DMS79 (cell line): Measurements from ENCODE around the gene FTL.
A peak's percentile ranks its signal among the peaks of the same experiment; 100 is the strongest.
"Not testable (repeated sequence)": the region's sequence is repeated elsewhere in the genome, so short reads cannot be mapped to it uniquely, and the experiment has no call there.

ENCODE experiments used
- DNase-seq: peaks from one replicate; lab custom pipeline; 2025; lab: John Stamatoyannopoulos, UW

FTL gene

DNA sequence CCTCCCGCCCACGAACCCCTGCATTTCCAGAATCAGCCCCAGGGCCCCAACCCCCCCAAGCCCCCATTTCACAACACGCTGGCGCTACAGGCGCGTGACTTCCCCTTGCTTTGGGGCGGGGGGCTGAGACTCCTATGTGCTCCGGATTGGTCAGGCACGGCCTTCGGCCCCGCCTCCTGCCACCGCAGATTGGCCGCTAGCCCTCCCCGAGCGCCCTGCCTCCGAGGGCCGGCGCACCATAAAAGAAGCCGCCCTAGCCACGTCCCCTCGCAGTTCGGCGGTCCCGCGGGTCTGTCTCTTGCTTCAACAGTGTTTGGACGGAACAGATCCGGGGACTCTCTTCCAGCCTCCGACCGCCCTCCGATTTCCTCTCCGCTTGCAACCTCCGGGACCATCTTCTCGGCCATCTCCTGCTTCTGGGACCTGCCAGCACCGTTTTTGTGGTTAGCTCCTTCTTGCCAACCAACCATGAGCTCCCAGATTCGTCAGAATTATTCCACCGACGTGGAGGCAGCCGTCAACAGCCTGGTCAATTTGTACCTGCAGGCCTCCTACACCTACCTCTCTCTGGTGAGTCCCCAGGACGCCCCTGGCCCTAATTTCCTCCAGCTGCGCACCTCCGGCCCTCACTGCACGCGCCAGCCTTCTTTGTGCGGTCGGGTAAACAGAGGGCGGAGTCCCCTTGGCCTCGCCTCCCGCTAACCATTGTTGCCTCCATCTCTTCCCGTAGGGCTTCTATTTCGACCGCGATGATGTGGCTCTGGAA lies at the start of gene FTL:
Gene FTL (plus strand): TSS at position 270 of the 766 bp plus-strand sequence. CDS start 199 bp downstream, at position 469.
- peak; percentile 87 for DNase-seq

DNA sequence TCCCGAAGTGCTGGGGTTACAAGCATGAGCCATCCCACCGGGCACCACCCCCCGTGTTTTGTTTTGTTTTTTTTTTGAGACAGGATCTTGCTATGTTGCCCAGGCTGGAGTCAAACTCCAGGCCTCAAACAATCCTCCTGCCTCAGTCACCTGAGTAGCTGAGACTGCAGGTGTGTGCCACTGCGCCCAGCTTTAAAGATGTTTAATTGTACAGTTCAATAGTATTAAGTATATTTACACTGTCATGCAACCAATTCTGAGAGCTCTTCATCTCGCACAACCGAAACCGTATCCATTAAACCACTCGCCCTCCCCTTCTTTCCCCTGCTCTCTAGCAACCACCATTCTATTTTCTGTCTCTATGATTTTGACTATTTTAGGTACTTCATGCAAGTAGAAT lies 49.4 kb upstream of the FTL start:
- DNase-seq, result peak; percentile 95

DNA sequence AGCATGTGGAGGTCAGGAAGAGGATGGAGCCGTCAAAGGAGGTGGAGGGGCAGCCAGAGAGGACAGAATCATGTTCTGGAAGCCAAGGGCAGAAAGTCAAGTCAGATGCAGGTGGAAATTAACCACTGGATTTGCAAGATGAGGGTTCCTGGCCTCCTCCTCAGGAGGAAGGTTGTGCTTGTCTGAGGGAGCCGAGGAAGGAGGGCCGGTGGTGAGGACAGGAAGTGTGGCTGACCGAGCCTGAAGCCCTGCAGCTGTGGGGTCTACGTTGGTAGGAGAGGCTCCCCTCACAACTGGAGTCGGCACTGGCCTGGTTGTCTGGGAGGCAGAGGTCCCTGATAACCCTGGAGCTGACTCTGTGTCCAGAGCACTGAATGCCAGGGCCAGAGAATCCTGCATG lies 47.0 kb upstream of the FTL start:
- no peak for DNase-seq

DNA sequence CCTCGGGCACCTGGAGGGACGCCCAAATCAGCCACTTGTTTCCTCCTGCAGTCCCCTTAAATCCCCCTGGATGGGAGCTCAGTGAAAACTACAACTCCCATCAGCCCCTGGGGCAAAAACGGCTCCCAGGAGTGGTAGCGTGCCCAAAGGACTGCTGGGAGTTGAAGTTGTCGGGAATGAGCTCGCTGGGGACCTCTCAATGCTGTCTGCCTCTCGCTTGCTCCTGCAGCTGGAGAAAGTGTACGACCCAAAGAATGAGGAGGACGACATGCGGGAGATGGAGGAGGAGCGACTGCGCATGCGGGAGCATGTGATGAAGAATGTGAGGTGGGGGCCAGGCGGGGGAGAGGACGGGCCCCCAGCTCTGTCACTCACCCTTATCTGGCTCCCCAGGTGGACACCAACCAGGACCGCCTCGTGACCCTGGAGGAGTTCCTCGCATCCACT lies 46.3 kb upstream of the FTL start:
- DNase-seq, result no peak

DNA sequence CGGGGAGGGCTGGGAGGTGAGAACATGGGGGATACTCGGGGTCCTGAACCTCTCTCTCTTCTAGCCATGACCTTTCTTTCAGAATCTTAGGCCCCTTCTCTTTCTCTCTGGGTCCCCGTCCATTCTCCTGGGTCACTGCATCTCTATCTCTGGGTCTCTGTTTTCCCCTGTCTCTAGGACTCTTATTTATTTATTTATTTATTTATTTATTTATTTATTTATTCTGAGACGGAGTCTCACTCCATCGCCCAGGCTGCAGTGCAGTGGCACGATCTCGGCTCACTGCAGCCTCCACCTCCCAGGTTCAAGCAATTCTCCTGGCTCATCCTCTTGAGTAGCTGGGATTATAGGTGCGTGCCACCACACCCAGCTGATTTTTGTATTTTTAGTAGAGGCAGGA lies 45.8 kb upstream of the FTL start:
- not testable (repeated sequence) for DNase-seq

DNA sequence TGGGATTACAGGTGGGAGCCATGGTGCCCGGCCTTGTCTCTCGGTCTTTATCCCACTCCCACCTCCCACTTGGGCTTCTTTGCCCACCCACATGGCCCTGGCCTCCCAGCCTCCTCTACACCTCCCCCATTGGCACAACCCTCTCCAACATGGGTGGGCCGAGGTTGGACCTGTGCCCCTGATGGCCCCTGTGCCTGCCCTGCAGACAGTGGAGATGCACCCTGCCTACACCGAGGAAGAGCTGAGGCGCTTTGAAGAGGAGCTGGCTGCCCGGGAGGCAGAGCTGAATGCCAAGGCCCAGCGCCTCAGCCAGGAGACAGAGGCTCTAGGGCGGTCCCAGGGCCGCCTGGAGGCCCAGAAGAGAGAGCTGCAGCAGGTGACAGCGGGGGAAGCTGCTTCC lies 44.2 kb upstream of the FTL start:
- DNase-seq, result no peak

DNA sequence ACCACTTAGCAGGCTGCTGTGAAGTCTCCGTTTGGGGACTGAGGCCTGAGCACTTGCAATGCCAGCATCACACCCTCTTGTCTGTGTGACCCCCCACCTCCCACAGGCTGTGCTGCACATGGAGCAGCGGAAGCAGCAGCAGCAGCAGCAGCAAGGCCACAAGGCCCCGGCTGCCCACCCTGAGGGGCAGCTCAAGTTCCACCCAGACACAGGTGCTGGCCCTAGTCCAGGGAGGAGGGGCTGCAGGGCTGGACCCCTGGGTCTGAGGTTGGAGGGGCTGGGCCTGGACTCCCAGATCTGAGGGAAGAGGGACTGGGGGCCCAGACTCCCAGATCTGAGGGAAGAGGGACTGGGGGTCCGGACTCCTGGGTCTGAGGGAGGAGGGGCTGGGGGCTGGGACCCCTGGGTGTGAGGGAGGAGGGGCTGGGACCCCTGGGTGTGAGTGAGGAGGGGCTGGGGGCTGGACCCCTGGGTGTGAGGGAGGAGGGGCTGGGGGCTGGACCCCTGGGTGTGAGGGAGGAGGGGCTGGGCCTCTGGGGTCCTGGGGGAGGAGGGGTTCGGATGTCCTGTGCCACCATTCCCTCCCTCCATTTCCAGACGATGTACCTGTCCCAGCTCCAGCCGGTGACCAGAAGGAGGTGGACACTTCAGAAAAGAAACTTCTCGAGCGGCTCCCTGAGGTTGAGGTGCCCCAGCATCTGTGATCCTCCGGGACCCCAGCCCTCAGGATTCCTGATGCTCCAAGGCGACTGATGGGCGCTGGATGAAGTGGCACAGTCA lies 43.2 kb upstream of the FTL start:
- no peak for DNase-seq

DNA sequence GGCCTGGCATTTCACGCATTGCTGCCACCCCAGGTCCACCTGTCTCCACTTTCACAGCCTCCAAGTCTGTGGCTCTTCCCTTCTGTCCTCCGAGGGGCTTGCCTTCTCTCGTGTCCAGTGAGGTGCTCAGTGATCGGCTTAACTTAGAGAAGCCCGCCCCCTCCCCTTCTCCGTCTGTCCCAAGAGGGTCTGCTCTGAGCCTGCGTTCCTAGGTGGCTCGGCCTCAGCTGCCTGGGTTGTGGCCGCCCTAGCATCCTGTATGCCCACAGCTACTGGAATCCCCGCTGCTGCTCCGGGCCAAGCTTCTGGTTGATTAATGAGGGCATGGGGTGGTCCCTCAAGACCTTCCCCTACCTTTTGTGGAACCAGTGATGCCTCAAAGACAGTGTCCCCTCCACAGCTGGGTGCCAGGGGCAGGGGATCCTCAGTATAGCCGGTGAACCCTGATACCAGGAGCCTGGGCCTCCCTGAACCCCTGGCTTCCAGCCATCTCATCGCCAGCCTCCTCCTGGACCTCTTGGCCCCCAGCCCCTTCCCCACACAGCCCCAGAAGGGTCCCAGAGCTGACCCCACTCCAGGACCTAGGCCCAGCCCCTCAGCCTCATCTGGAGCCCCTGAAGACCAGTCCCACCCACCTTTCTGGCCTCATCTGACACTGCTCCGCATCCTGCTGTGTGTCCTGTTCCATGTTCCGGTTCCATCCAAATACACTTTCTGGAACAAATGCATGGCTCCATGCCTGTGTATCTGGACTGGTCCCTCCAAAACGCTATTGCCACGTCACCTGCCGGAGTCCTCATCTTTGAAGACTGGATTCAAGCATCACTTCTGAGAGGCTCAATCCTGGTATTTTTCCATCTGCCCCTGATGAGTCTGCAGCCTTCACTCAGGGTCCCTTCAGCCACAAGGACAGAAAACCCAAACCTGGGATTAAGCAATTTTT lies 42.3 kb upstream of the FTL start:
- DNase-seq, result no peak

DNA sequence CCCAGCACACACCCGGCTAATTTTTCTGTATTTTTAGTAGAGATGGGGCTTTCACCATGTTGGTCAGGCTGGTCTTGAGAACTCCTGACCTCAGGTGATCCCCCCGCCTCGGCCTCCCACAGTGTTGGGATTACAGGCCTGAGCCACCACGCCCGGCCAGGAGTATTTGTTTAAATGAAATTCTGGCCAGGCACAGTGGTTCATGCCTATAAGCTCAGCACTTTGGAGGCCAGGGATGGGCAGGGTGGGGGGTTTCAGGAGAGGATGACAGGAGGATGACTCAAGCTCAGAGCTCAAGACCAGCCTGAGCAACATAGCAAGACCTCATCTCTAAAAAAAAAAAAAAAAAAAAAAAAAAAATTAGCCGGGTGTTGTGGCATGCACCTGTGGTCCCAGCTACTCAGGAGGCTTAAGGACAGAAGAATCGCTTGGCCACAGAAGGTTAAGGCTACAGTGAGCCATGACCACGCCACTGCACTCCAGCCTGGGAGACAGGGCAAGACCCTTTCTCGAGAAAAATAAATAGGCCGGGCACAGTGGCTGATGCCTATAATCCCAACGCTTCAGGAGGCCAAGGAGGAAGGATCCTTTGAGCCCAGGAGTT lies 39.8 kb upstream of the FTL start:
- DNase-seq, result no peak

DNA sequence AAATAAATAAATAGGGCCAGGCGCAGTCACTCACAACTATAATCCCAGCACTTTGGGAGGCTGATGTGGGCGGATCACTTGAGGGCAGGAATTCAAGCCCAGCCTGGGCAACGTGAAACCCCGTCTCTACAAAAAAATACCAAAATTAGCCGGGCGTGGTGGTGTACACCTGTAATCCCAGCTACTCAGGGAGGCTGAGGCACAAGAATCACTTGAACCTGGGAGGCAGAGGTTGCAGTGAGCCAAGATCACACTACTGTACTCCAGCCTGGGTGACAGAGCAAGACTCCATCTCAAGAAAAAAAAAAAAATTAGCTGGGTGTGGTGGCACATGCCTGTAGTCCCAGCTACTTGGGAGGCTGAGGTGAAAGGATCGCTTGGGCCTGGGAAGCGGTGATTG lies 39.2 kb upstream of the FTL start:
- not testable (repeated sequence) for DNase-seq

DNA sequence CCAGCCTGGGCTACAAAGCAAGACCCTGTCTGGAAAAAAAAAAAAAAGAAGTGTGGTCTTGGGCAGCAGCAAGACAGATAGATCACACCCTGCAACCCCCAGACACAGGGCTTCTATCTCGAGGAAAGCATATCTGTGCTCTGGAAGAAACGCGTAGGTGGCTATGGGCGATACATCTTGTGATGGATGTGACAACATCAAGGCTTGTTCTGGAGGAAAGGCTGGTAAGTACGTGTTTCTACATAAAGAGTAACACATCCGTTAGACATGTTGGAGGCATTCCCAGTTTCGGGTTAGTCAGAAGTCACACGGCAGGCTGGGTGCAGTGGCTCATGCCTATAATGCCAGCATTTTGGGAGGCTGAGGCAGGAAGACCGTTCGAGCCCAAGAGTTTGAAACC lies 38.2 kb upstream of the FTL start:
- DNase-seq, result no peak

DNA sequence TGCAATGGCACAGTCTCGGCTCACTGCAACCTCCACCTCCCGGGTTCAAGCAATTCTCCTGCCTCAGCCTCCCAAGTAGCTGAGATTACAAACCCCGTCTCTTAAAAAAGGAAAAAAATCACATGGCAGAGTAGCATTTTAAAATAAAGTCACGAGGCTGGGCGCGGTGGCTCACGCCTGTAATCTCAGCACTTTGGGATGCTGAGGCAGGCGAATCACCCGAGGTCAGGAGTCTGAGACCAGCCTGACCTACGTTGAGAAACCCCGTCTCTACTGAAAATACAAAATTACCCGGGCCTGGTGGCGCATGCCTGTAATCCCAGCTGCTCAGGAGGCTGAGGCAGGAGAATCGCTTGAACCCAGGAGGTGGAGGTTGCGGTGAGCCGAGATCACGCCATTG lies 37.4 kb upstream of the FTL start:
- not testable (repeated sequence) for DNase-seq

DNA sequence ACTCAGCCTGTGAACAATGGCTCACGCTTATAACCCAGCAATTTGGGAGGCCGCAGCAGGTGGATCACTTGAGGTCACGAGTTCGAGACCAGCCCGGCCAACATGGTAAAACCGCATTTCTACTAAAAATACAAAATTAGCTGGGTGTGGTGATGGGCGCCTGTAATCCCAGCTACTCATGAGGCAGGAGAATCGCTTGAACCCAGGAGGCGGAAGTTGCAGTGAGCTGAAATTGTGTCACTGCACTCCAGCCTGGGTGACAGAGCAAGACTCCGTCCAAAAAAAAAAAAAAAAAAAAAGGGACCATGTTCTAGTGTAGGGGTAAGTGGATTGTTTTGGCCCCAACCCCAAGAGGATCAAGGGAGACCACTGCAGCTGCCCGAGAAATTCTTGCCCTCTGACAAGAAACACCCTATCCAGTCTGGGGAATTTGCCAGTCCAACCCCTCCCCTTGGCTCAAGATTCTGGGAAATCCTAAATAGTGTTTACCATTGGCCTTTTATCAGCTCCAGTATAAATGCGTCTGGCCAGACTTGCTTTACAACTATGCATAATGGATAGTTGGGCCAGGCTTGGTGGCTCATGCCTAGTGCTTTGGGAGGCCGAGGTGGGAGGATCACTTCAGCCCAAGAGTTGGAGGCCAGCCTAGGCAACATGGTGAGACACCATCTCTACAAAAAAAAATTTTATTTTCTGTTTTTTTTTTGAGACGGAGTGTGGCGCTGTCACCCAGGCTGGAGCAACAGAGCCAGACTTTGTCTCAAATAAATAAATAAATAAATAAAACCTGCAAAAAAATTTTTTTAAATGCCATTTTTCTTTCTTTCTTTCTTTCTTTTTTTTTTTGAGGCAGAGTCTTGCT lies 36.7 kb upstream of the FTL start:
- no peak for DNase-seq

DNA sequence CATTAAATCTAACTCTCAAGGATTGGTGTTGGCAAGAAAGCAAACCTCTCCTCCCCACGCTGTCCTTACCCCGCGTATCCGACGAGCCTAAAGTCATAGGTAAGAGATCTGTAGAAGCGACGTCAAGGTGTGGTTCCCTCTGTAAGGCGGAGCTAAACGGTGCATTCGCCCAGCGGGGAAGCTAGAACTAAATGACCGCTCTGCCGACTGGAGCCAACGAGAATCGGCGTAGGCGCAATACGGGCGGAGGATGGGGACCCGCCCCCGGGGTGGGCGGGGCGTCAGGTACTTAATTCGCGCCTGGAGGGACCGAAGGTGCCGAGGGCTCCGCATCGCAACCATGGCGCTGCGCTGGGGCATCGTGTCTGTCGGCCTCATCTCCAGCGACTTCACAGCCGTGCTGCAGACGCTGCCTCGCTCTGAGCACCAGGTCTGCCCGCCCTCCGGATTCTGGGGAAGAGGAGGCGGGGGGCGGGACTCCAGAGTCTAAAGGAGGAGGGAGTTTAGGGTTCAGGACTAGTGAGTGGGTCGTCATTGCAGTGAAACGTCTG lies 31.7 kb upstream of the FTL start, which contains the start of gene DHDH:
Gene DHDH (plus strand): TSS at position 318 of the 551 bp plus-strand sequence. CDS start 23 bp downstream, at position 341.
- DNase-seq, result peak; percentile 91

DNA sequence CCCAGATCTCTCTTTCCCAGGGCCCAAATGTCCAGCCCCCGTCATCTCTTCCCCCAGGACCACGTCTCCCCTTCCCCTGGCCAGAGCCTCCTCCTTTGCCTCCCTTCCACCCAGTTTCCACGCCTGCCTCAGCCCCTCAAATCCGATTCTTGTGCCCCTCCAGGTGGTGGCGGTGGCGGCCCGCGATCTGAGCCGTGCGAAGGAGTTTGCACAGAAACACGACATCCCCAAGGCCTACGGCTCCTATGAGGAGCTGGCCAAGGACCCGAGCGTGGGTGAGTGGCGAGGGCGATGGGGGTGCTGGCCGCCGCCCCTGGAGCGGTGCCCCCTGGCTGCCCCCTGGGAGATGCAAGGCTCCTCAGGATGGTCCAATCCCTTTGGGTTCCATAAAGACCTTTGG lies 30.3 kb upstream of the FTL start:
- DNase-seq, result no peak

DNA sequence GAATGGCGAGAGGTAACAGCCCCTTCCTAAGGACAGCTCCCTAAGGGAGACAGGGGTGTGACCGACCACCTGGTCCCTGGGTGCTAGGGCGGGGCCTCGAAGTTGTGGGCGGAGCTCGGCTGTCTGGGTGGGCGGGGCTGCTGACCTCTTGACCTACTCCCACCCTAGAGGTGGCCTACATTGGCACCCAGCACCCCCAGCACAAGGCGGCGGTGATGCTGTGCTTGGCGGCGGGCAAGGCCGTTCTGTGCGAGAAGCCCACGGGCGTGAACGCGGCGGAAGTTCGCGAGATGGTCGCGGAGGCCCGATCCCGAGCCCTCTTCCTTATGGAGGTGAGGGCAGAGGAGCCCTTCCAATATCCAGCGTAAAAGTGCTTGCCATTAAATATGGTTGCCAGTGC lies 29.2 kb upstream of the FTL start:
- no peak for DNase-seq

DNA sequence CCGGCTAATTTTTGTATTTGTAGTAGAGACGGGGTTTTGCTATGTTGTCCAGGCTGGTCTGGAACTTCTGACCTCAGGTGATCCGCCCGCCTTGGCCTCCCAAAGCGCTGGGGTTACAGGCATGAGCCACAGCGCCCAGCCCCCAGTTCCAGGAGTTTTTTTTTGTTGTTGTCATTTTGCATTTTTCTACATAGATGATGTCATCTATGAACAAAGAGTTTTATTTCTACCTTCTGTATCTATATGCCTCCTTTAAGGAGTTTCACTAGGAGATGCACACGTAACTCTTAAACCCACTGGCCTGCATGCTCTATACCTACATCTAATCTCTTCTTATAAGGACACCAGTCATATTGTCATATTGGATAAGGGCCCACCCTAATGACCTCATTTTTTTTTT lies 26.9 kb upstream of the FTL start:
- no peak for DNase-seq

DNA sequence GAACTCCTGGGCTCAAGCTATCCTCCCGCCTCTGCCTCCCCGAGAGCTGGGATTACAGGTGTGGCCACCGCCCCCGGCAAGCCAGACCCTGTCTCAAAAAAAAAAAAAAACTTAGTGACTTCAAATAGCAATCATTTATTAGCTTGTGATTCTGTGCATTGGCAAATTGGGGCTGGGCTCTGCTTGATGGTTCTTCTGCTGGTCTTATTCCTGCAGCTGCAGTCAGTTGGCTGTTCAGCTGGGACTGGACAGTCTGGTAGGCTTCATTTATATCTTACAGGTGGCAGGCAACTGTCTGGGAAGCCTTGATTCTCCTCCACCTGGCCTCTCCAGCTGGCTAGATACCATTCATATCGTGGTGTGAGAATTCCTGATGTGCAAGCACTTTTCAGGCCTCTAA lies 24.2 kb upstream of the FTL start:
- DNase-seq, result no peak

DNA sequence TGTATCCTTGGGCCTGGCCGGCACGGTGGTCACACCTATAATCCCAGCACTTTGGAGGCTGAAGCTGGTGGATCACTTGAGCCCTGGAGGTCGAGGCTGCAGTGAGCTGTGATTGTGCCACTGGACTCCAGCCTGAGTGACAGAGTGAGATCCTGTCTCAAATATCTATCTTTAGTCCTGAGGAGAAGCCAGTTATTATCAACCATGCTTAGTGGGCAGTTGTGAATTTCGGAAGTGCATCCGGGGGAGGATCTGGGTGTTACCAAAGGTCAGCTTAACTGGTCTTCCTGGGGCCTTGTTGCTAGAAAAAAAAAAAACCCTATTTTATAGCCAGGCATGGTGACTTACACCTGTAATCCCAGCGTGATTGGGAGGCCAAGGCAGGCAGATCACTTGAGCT lies 22.0 kb upstream of the FTL start:
- no peak for DNase-seq

DNA sequence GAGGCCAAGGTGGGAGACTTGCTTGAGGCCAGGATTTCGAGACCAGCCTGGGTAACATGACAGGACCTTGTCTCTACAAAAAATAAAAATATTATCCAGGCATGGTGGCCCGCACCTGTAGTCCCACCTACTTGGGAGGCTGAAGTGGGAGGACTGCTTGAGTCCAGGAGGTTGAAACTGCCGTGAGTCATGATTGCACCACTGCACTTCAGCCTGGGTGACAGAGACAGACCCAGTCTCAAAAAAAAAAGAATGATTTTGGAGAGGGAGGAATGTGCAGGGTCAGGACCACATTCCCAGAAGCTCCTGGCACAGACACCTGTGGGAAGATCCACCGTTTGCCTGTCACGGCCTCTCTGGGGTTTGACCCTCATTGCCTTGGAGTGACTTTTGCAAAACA lies 19.7 kb upstream of the FTL start:
- DNase-seq, result no peak
